ENCODE measurements around the gene MCU.

GRCh38 chr10:72692744-72692993 lies 726 bp downstream of the MCU start:
- TF ChIP-seq, protein P1, sequence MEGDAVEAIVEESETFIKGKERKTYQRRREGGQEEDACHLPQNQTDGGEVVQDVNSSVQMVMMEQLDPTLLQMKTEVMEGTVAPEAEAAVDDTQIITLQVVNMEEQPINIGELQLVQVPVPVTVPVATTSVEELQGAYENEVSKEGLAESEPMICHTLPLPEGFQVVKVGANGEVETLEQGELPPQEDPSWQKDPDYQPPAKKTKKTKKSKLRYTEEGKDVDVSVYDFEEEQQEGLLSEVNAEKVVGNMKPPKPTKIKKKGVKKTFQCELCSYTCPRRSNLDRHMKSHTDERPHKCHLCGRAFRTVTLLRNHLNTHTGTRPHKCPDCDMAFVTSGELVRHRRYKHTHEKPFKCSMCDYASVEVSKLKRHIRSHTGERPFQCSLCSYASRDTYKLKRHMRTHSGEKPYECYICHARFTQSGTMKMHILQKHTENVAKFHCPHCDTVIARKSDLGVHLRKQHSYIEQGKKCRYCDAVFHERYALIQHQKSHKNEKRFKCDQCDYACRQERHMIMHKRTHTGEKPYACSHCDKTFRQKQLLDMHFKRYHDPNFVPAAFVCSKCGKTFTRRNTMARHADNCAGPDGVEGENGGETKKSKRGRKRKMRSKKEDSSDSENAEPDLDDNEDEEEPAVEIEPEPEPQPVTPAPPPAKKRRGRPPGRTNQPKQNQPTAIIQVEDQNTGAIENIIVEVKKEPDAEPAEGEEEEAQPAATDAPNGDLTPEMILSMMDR (IDR thresholded peaks at IDR 0.05; ENCODE audit: low read depth, low read length), result no peak
- TF ChIP-seq POLR2A (IDR thresholded peaks at IDR 0.05; ENCODE audit: extremely low read depth, insufficient read length), result no peak
- TF ChIP-seq MAX (IDR thresholded peaks at IDR 0.05; ENCODE audit: low read depth, low read length), result no peak
